ENCODE results near the gene MRPL42.
"Not testable (repeated sequence)": the region's sequence is repeated elsewhere in the genome, so short reads cannot be mapped to it uniquely, and the experiment has no call there.

MRPL42 gene

GRCh38 chr12:93547778-93548177 lies 80.5 kb downstream of the MRPL42 start:
- DNase-seq (ENCODE audit: low read depth), result no peak

GRCh38 chr12:93549174-93549573 lies 81.9 kb downstream of the MRPL42 start:
- DNase-seq (ENCODE audit: low read depth), result no peak

- no peak for DNase-seq (ENCODE audit: low read depth)
Measured at GRCh38 chr12:93550748-93551611, 83.7 kb downstream of the MRPL42 start.

- DNase-seq (ENCODE audit: low read depth), result no peak
Measured at GRCh38 chr12:93552427-93552826, 85.1 kb downstream of the MRPL42 start.

- DNase-seq (ENCODE audit: low read depth), result not testable (repeated sequence)
Measured at GRCh38 chr12:93557879-93558278, 90.6 kb downstream of the MRPL42 start.

- DNase-seq (ENCODE audit: low read depth), result not testable (repeated sequence)
Measured at GRCh38 chr12:93558685-93559084, 91.4 kb downstream of the MRPL42 start.

- DNase-seq (ENCODE audit: low read depth), result no peak
Measured at GRCh38 chr12:93563807-93564538, 96.7 kb downstream of the MRPL42 start.

- DNase-seq (ENCODE audit: low read depth), result no peak
Measured at GRCh38 chr12:93565760-93566159, 98.4 kb downstream of the MRPL42 start.

All from stimulated activated CD8-positive, alpha-beta memory T cell treated with anti-CD3 and anti-CD28 coated beads, Interleukin-12 subunit alpha, Interleukin-12 subunit beta, amount 100 ng/mL, for 1 hour (primary cell).